Peyer's patch (tissue), 4 donors: ENCODE measurements around the gene PCDHGC5. TPM values are rescaled to one million over a fixed set of nuclear protein-coding genes. Genes with fewer than 3 reads are reported as not detected.

Experiments
- DNase-seq, 3 donors: peaks; one replicate each; pipeline ENCODE4 v3.0.0-alpha.2; 2017 to 2019
- H3K27ac ChIP-seq, 4 donors: fragments of 200-600 bp; sonication (generic); one replicate each; pipeline ENCODE4 v1.5.1; 2016 to 2019
- H3K27me3 ChIP-seq, 2 donors: fragments of 200-600 bp; sonication (generic); one replicate each; pipeline ENCODE4 v1.5.1; 2019
- H3K36me3 ChIP-seq, 3 donors: fragments of 200-600 bp; sonication (generic); one replicate each; pipeline ENCODE4 v1.5.1; 2016 to 2019
- H3K4me1 ChIP-seq, 4 donors: fragments of 200-600 bp; sonication (generic); one replicate each; pipeline ENCODE4 v1.5.1; 2016 to 2019
- H3K4me3 ChIP-seq, 4 donors: fragments of 200-600 bp; sonication (generic); 1 replicate in 3 of 4; 2 replicates in 1 of 4; pipeline ENCODE4 v1.5.1; 2016 to 2019; ENCODE audit warnings: mild to moderate bottlenecking in 1 of 4
- H3K9me3 ChIP-seq, 4 donors: fragments of 200-600 bp; sonication (generic); one replicate each; pipeline ENCODE4 v1.5.1; 2016 to 2019; ENCODE audit warnings: mild to moderate bottlenecking in 1 of 4
- CTCF ChIP-seq, 6 experiments: fragments of 450-650 bp in 4 of 6; fragments of 200-600 bp in 2 of 6; sonication (generic) in 1 of 6; IDR thresholded peaks; one replicate each; pipeline ENCODE4 v1.5.1; 2017 to 2019; ENCODE audit warnings: antibody characterized with exemption in 6 of 6, mild to moderate bottlenecking in 3 of 6, moderate library complexity in 1 of 6
- POLR2A ChIP-seq, 2 donors: fragments of 450-650 bp; IDR thresholded peaks; one replicate each; pipeline ENCODE4 v1.5.1; 2017; ENCODE audit warnings: antibody characterized with exemption in 2 of 2, mild to moderate bottlenecking in 2 of 2, moderate library complexity in 2 of 2
- total RNA-seq, 4 donors: library from RNA; depleted of rRNA; stranded (reverse); fragments of >200 nt; gene quantifications; one replicate each; pipeline ENCODE4 v1.1.0, GENCODE V29; 2016

PCDHGC5 gene
- total RNA-seq, 4 donors from 2014 or later, result 0.67 to 1.4 (median 0.95) TPM; not detected in 1

GRCh38 chr5:141514330-141515133, 25.7 kb downstream of the PCDHGC5 start:
- peaks cover 0 to 21% (median 13%) of the 10 kb centered on the region in 4 donors for H3K4me1 ChIP-seq
- TF ChIP-seq POLR2A (IDR thresholded peaks at IDR 0.05), result no peak
- no peaks in the 10 kb centered on the region for H3K27me3 ChIP-seq
- H3K27ac ChIP-seq, result peak overlapping the region; percentile 20 to 86 (median 76)
- H3K4me3 ChIP-seq, result peak overlapping the region in 2 of 4 donors; percentile 50 to 58
- peaks cover 0 to 46% (median 0%) of the 10 kb centered on the region in 3 donors for H3K36me3 ChIP-seq
- H3K9me3 ChIP-seq, result no peaks in the 10 kb centered on the region
- DNase-seq, result no peak

GRCh38 chr5:141515141-141515540, 26.3 kb downstream of the PCDHGC5 start:
- peaks cover 0 to 51% (median 0%) of the 10 kb centered on the region in 3 donors for H3K36me3 ChIP-seq

GRCh38 chr5:141515946-141516671, 27.2 kb downstream of the PCDHGC5 start:
- Histone ChIP-seq H3K4me3 (no peak overlapping the region), H3K4me1 (peaks cover 0 to 18% (median 10%) of the 10 kb centered on the region in 4 donors), H3K27me3 (no peaks in the 10 kb centered on the region), H3K36me3 (peaks cover 0 to 55% (median 0%) of the 10 kb centered on the region in 3 donors), H3K27ac (no peak overlapping the region), H3K9me3 (no peaks in the 10 kb centered on the region)
- TF ChIP-seq POLR2A (IDR thresholded peaks at IDR 0.05), result no peak
- TF ChIP-seq CTCF (IDR thresholded peaks at IDR 0.05), result no peak
- DNase-seq, result no peak

More at GRCh38 chr5:141515141-141515540, 26.3 kb downstream of the PCDHGC5 start:
- H3K27me3 ChIP-seq, result no peaks in the 10 kb centered on the region
- peak overlapping the region in 2 of 4 donors; percentile 75 to 86 for H3K27ac ChIP-seq
- peaks cover 0 to 18% (median 10%) of the 10 kb centered on the region in 4 donors for H3K4me1 ChIP-seq
- no peak overlapping the region for H3K4me3 ChIP-seq
- H3K9me3 ChIP-seq, result no peaks in the 10 kb centered on the region
- no peak for TF ChIP-seq CTCF (IDR thresholded peaks at IDR 0.05)
- TF ChIP-seq POLR2A (IDR thresholded peaks at IDR 0.05), result no peak
- DNase-seq, result no peak

GRCh38 chr5:141516672-141517025, 27.8 kb downstream of the PCDHGC5 start:
- no peak for DNase-seq
- Histone ChIP-seq H3K4me1 (peaks cover 0 to 22% (median 9%) of the 10 kb centered on the region in 4 donors), H3K4me3 (no peak overlapping the region), H3K36me3 (peaks cover 0 to 51% (median 0%) of the 10 kb centered on the region in 3 donors), H3K27ac (no peak overlapping the region), H3K9me3 (no peaks in the 10 kb centered on the region), H3K27me3 (no peaks in the 10 kb centered on the region)
- TF ChIP-seq POLR2A (IDR thresholded peaks at IDR 0.05) (no peak), CTCF (IDR thresholded peaks at IDR 0.05) (no peak)

- DNase-seq, result no peak
- no peak overlapping the region for H3K27ac ChIP-seq
- TF ChIP-seq POLR2A (IDR thresholded peaks at IDR 0.05) (no peak), CTCF (IDR thresholded peaks at IDR 0.05) (no peak)
- H3K9me3 ChIP-seq, result no peaks in the 10 kb centered on the region
- H3K27me3 ChIP-seq, result no peaks in the 10 kb centered on the region
- H3K4me3 ChIP-seq, result no peak overlapping the region
- peaks cover 0 to 29% (median 6%) of the 10 kb centered on the region in 4 donors for H3K4me1 ChIP-seq
- H3K36me3 ChIP-seq, result peaks cover 0 to 51% (median 0%) of the 10 kb centered on the region in 3 donors
These were observed 28.4 kb downstream of the PCDHGC5 start for GRCh38 chr5:141517312-141517711.
